Epithelial cell of prostate (primary cell): Measurements from ENCODE around the gene MRPL52.

Experiments
- DNase-seq: peaks from one replicate; pipeline ENCODE4 v3.0.0-alpha.2; 2011; ENCODE audit warnings: low read depth, low spot score
- H3K27ac ChIP-seq: fragments of 450-650 bp; 2 replicates; pipeline ENCODE4 v1.5.1; 2017; ENCODE audit warnings: mild to moderate bottlenecking

The MRPL52 gene

DNA sequence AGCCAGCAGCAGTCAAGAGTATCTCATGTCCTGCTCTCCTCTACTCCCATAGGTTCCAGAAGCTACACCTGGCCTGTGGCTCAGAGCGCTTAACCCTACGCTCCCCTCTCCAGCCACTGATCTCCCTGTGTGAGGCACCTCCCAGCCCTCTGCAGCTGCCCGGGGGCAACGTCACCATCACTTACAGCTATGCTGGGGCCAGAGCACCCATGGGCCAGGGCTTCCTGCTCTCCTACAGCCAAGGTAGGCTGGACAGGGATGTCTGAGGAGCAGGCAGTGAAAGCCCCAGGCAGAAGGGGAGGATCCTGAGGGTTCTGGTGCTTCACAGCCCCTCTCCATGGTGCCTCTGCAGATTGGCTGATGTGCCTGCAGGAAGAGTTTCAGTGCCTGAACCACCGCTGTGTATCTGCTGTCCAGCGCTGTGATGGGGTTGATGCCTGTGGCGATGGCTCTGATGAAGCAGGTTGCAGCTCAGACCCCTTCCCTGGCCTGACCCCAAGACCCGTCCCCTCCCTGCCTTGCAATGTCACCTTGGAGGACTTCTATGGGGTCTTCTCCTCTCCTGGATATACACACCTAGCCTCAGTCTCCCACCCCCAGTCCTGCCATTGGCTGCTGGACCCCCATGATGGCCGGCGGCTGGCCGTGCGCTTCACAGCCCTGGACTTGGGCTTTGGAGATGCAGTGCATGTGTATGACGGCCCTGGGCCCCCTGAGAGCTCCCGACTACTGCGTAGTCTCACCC is 45.5 kb downstream of the MRPL52 start:
- H3K27ac ChIP-seq, result no peak overlapping the region
- DNase-seq, result no peak

DNA sequence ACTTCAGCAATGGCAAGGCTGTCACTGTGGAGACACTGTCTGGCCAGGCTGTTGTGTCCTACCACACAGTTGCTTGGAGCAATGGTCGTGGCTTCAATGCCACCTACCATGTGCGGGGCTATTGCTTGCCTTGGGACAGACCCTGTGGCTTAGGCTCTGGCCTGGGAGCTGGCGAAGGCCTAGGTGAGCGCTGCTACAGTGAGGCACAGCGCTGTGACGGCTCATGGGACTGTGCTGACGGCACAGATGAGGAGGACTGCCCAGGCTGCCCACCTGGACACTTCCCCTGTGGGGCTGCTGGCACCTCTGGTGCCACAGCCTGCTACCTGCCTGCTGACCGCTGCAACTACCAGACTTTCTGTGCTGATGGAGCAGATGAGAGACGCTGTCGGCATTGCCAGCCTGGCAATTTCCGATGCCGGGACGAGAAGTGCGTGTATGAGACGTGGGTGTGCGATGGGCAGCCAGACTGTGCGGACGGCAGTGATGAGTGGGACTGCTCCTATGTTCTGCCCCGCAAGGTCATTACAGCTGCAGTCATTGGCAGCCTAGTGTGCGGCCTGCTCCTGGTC is 46.1 kb downstream of the MRPL52 start:
- DNase-seq, result no peak
- no peak overlapping the region for H3K27ac ChIP-seq

DNA sequence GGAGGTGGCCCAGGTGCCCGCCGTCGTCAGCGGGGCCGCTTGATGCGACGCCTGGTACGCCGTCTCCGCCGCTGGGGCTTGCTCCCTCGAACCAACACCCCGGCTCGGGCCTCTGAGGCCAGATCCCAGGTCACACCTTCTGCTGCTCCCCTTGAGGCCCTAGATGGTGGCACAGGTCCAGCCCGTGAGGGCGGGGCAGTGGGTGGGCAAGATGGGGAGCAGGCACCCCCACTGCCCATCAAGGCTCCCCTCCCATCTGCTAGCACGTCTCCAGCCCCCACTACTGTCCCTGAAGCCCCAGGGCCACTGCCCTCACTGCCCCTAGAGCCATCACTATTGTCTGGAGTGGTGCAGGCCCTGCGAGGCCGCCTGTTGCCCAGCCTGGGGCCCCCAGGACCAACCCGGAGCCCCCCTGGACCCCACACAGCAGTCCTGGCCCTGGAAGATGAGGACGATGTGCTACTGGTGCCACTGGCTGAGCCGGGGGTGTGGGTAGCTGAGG is 47.4 kb downstream of the MRPL52 start:
- H3K27ac ChIP-seq, result no peak overlapping the region
- no peak for DNase-seq

DNA sequence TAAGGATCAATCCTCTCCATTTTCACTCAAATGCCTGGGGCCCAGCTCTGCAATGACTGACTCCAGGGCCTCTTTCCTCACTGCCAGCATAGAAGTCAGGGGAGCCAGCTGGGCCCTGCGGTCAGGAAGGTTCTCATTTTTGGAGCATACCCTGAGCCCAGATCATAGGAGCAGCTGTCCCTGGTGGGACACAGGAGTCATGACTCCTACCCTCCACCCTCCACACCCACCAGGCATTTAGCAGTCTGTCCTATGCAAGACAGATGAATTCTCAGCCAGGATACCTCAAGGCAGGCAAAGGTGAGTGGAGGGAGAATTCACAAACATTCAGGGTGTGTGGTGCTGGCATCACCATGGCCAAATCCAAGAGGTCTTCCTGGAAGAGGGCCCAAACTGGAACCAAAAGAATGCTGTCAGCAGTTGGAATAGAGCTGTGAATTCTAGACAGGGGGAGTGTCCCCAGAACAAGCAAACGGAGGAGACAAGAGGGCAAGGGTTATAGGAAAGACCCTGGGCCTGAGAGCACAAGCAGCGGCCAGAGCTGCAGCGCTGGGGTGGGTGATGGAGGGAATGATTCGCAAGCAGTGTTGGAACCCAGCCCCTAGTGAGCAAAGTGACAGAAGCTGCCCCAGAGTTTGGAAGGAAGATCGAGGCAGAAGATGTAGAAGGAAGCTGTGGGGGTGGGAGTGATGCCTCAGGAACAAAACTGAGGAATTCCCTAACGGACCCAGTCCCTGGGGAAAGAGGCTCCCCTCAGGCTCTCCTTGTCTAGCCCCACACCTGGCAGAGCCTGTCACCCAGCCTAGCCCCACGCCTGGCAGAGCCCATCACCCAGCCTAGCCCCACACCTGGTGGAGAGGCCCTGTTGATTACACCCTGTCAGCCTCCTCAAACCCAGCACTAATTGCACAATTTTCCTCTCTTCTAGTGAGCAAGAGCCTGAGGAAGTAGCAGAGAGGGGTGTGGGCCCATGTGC is 48.9 kb downstream of the MRPL52 start:
- no peak overlapping the region for H3K27ac ChIP-seq

DNA sequence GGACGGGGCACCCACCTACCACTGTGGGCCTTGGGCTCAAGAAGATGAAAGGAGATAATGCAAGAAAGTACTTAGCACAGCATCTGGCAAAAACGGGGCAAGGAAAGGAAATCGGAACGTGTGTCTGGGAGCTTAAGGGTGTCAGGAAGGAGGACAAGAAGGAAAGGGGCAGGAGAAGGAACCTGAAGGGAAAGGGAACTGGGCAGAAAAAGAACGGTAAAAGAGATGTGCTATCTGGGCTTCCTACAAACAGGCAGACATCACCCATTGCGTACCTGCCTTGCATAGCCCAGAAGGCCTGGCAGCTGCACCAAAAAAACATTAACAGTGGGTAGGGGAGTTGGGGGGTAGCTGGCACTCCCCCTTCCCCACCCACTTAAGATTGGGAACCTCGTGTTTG is 52.4 kb downstream of the MRPL52 start:
- no peak for DNase-seq
- no peak overlapping the region for H3K27ac ChIP-seq

More for the DNA sequence above, 48.9 kb downstream of the MRPL52 start:
- DNase-seq, result no peak

DNA sequence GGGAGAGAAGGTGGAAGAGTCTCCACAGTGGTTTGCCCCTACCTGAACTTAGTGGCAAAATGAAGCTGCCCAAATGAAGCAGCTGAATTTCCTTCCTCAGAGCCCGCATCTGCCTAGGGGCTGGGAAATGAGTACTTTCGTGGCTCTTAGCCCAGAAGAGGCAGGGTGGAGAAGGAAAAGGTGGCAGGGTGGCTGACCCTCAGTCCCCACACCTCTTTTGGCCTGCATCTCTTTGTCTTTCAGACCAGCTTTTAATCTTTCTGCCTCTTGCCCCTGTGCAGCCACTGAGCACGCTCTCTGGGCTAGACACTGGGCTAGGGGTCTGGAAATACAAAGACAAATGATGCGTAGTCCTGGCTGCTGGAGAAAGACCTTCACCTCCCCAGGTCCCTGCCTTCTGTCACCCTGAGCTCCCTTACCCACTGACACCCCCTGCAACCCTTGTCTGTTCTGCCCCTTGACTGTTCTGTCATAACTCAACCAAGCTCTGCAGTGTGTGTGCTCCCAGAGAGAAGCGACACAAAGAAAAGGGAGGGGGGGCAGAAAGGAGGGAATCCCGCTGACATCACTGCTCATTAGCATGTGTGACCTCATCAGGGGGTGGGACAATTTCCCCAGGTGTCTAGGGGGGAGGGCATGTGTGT is 53.0 kb downstream of the MRPL52 start:
- H3K27ac ChIP-seq, result no peak overlapping the region
- DNase-seq, result no peak

DNA sequence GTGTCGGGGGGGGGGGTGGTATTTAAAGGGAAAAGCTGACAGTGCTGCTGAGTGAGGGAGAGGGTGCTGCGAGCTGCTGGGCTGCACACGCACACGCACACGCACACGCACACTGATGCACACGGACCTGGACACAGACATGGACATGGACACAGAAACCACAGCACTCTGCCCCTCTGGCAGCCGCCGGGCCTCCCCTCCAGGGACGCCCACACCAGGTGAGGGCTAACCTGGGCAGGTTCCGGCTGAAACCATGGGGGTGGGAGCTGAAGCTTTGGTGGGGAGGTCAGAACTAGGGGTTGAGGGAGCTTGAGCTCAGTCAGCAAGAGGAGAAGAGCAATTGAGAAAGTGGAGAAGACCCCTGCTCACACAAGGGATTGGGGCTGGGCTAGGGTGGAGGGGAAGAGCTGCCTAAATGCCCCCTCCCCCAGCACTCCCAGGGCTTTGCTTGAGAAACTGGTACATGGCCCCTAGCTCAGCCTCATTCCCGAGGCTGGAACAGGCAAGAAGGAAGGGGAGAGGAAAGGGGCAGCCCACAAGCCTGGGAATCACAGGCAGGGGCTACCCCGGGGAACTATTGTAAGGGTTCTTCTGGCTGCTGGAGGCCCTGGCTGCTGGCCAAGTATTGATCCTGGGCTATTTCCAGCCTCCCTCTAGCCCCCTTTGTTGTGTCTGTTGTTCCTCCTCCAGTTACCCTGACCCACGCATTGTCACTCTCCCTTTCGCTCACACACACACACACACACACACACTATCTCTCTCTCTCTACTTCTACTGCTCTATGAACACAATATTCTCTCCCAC is 53.7 kb downstream of the MRPL52 start, which contains the start of gene REM2:
REM2 (plus strand) TSS at position 50 of the 804 bp plus-strand sequence; CDS start at position 116, 66 bp downstream.
- DNase-seq, result no peak
- no peak within 1 kb of the TSS for H3K27ac ChIP-seq

DNA sequence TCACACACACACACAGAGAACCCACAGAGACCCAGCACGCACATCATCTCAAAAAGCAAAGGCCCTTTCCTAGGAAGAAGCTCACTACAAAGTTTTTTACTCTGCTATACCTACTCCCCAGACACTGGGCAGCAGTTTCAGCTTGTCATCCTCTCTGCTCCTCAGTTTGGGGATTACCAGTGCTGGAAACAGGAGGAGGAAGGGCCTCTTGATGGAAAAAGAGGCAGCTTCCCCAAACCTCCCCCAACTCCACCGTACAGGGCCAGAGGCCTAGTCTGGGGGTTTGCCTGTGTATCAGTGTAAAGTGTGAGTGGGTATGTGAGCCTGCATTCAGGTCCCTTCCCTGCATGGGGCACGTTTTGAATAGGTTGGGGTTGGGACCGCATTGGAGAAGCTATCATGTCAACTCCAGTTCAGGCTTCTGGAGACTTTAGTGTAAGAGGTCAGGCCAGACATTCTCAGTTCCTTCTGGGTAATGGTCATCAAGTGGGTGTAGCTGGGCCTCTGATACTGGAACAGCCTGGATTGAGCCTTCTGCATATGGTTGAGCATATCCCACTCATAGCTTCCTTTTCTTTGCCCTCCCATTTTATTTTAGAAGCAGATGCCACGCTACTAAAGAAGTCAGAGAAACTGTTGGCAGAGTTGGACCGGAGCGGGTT is 54.5 kb downstream of the MRPL52 start:
- no peak for DNase-seq
- no peak overlapping the region for H3K27ac ChIP-seq
